Liver (tissue), 9 donors: Measurements from ENCODE around the gene DCAF5. TPM values are rescaled to one million over a fixed set of nuclear protein-coding genes. Genes with fewer than 3 reads are reported as not detected.

ENCODE experiments used
- DNase-seq: peaks from one replicate; pipeline ENCODE4 v3.0.0-alpha.2; 2017; ENCODE audit warnings: low spot score
- H3K27ac ChIP-seq, 2 donors: one replicate each; pipeline ENCODE4 v1.7.0; 2013; ENCODE audit warnings: inconsistent platforms in 2 of 2, low read length in 2 of 2, control low read depth in 1 of 2, low read depth in 1 of 2, mild to moderate bottlenecking in 1 of 2
- H3K27me3 ChIP-seq, 4 donors: one replicate each; pipeline versions ENCODE4 v1.6.1 to v1.7.0; 2013; ENCODE audit warnings: low read length in 3 of 4, inconsistent platforms in 1 of 4, mild to moderate bottlenecking in 1 of 4, moderate library complexity in 1 of 4; ENCODE audit not compliant: control insufficient read depth in 4 of 4, insufficient read depth in 4 of 4
- H3K36me3 ChIP-seq, 4 donors: one replicate each; pipeline versions ENCODE4 v1.6.1 to v1.7.0; 2013; ENCODE audit warnings: low read length in 3 of 4, mild to moderate bottlenecking in 3 of 4, low read depth in 1 of 4, moderate library complexity in 1 of 4; ENCODE audit not compliant: control insufficient read depth in 4 of 4, insufficient read depth in 3 of 4
- H3K4me1 ChIP-seq, 4 donors: one replicate each; pipeline versions ENCODE4 v1.6.1 to v1.7.0; 2013; ENCODE audit warnings: low read length in 3 of 4, mild to moderate bottlenecking in 3 of 4, moderate library complexity in 1 of 4; ENCODE audit not compliant: control insufficient read depth in 4 of 4, insufficient read depth in 4 of 4
- H3K4me3 ChIP-seq, 3 donors: one replicate each; pipeline versions ENCODE4 v1.6.1 to v1.7.0; 2013; ENCODE audit warnings: low read length in 3 of 3, control low read depth in 1 of 3, low read depth in 1 of 3, mild to moderate bottlenecking in 1 of 3
- H3K9ac ChIP-seq, 2 donors: one replicate each; pipeline ENCODE4 v1.7.0; 2013; ENCODE audit warnings: low read length in 2 of 2, mild to moderate bottlenecking in 2 of 2, moderate library complexity in 2 of 2, control low read depth in 1 of 2, low read depth in 1 of 2
- H3K9me3 ChIP-seq, 4 donors: one replicate each; pipeline versions ENCODE4 v1.6.1 to v1.7.0; 2013; ENCODE audit warnings: low read length in 3 of 4; ENCODE audit not compliant: control insufficient read depth in 4 of 4
- EGR1 ChIP-seq, 2 donors: IDR thresholded peaks; 2 replicates each; pipeline ENCODE4 v1.6.1; 2016 to 2018; ENCODE audit warnings: antibody characterized with exemption in 2 of 2, low read depth in 2 of 2
- FOXA1 ChIP-seq: IDR thresholded peaks from 2 replicates; pipeline ENCODE4 v1.6.1; 2016; ENCODE audit warnings: antibody characterized with exemption
- FOXA2 ChIP-seq: IDR thresholded peaks from 2 replicates; pipeline ENCODE4 v1.6.1; 2016; ENCODE audit warnings: antibody characterized with exemption
- GABPA ChIP-seq, 2 donors: IDR thresholded peaks in 1 of 2; conservative IDR thresholded peaks in 1 of 2; 2 replicates each; pipeline ENCODE4 v1.6.1; 2016; ENCODE audit warnings: antibody characterized with exemption in 2 of 2, mild to moderate bottlenecking in 1 of 2, moderate library complexity in 1 of 2
- HNF4A ChIP-seq, 2 donors: conservative IDR thresholded peaks; 2 replicates each; pipeline ENCODE4 v1.6.1; 2016; ENCODE audit warnings: antibody characterized with exemption in 2 of 2, mild to moderate bottlenecking in 2 of 2
- HNF4G ChIP-seq: IDR thresholded peaks from 2 replicates; pipeline ENCODE4 v1.6.1; 2016; ENCODE audit warnings: antibody characterized with exemption
- JUND ChIP-seq, 2 donors: IDR thresholded peaks; 2 replicates each; pipeline ENCODE4 v1.6.1; 2016; ENCODE audit warnings: antibody characterized with exemption in 2 of 2
- NR2F2 ChIP-seq: IDR thresholded peaks from 2 replicates; pipeline ENCODE4 v1.6.1; 2016; ENCODE audit warnings: antibody characterized with exemption
- RAD21 ChIP-seq, 2 donors: IDR thresholded peaks; 2 replicates each; pipeline ENCODE4 v1.6.1; 2016; ENCODE audit warnings: antibody characterized with exemption in 2 of 2, mild to moderate bottlenecking in 2 of 2
- RXRA ChIP-seq, 2 donors: IDR thresholded peaks; 2 replicates each; pipeline ENCODE4 v1.6.1; 2017 to 2018; ENCODE audit warnings: antibody characterized with exemption in 2 of 2, mild to moderate bottlenecking in 1 of 2
- TAF1 ChIP-seq: conservative IDR thresholded peaks from 2 replicates; pipeline ENCODE4 v1.6.1; 2016; ENCODE audit warnings: antibody characterized with exemption, mild to moderate bottlenecking
- YY1 ChIP-seq: IDR thresholded peaks from 2 replicates; pipeline ENCODE4 v1.6.1; 2016; ENCODE audit warnings: antibody characterized with exemption, mild to moderate bottlenecking
- WGBS: extraction: QIAGEN DNeasy Blood & Tissue Kit; methylation state at CpG from one replicate; pipeline ENCODE4 v1.1.7; 2013; 5-methylcytosine and 5-hydroxymethylcytosine counted together
- polyA plus RNA-seq, 2 donors: library from polyadenylated mRNA; stranded (reverse) in 1 of 2; unstranded in 1 of 2; fragments of 200-250 nt in 1 of 2; fragments of >200 nt in 1 of 2; fragmentation: Nextera tagmentation in 1 of 2; extraction: Ambion mirVana in 1 of 2; gene quantifications; one replicate each; pipeline versions ENCODE4 v1.2.1 to v1.2.3, GENCODE V29; 2013 to 2015
- total RNA-seq, 2 donors: library from RNA; depleted of rRNA; stranded (reverse); fragments of >200 nt; gene quantifications; one replicate each; pipeline ENCODE4 v1.2.3, GENCODE V29; 2014
- TF ChIP-seq, protein P1 (sequence below): IDR thresholded peaks from 2 replicates; pipeline ENCODE4 v1.6.1; 2016; ENCODE audit warnings: antibody characterized with exemption, mild to moderate bottlenecking
- TF ChIP-seq, protein P2 (sequence below): IDR thresholded peaks from 2 replicates; pipeline ENCODE4 v1.6.1; 2016; ENCODE audit warnings: antibody characterized with exemption
- TF ChIP-seq, protein P3 (sequence below): IDR thresholded peaks from 2 replicates; pipeline ENCODE4 v1.6.1; 2016; ENCODE audit warnings: antibody characterized with exemption
- TF ChIP-seq, protein P4 (sequence below): IDR thresholded peaks from 2 replicates; pipeline ENCODE4 v1.6.1; 2016; ENCODE audit warnings: antibody characterized with exemption
- TF ChIP-seq, protein P5 (sequence below): fragments of 150-350 bp; IDR thresholded peaks from 2 replicates; pipeline ENCODE4 v1.5.1; 2017; ENCODE audit warnings: improper control_type of control experiment, low read depth, low read length; ENCODE audit not compliant: missing input control
- donor health status: healthy.
- donor health status: healthy.
- donor health status: healthy.
- donor health status: healthy.
- donor health status: healthy.

The DCAF5 gene
- total and polyA plus RNA-seq, 4 donors = 12.9 to 18.1 (median 14.5) TPM

DNA sequence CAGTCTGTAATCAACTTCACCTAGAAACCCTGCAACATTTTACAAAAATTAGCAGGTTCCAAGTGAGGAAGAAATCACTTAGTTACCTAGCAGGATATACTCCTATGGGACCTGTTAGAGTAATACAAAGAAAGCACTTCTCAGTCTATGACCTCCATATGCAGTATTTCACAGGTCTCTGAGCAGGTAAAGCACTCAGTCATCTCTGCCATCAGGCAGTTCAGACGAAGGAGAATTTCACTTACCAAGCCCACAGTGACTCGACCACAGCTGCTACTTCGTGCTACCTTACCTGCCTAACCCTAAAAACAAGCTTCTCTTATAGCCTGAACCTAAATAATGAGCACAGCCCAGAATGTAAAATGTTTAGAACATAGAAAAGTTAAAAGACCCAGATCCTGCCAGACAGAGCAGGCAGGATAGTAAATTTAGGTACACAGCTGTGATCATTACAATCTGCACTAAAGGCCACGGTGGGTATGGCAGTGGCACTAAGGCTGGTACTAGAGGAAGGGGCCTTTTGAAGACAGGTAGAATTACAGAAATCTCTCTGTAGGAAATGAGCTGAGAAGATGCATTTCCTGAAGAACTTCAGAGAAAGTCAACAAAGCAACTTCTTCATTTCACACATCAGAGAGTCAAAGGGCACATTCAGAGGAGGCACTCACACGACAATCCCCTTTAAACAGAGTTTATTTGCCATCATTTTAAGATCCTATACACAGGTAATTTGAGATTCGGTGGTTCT lies 35.7 kb downstream of the DCAF5 start (continued):
- TF ChIP-seq, protein P1, sequence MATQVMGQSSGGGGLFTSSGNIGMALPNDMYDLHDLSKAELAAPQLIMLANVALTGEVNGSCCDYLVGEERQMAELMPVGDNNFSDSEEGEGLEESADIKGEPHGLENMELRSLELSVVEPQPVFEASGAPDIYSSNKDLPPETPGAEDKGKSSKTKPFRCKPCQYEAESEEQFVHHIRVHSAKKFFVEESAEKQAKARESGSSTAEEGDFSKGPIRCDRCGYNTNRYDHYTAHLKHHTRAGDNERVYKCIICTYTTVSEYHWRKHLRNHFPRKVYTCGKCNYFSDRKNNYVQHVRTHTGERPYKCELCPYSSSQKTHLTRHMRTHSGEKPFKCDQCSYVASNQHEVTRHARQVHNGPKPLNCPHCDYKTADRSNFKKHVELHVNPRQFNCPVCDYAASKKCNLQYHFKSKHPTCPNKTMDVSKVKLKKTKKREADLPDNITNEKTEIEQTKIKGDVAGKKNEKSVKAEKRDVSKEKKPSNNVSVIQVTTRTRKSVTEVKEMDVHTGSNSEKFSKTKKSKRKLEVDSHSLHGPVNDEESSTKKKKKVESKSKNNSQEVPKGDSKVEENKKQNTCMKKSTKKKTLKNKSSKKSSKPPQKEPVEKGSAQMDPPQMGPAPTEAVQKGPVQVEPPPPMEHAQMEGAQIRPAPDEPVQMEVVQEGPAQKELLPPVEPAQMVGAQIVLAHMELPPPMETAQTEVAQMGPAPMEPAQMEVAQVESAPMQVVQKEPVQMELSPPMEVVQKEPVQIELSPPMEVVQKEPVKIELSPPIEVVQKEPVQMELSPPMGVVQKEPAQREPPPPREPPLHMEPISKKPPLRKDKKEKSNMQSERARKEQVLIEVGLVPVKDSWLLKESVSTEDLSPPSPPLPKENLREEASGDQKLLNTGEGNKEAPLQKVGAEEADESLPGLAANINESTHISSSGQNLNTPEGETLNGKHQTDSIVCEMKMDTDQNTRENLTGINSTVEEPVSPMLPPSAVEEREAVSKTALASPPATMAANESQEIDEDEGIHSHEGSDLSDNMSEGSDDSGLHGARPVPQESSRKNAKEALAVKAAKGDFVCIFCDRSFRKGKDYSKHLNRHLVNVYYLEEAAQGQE = no peak
- no peak for TF ChIP-seq RXRA (IDR thresholded peaks at IDR 0.05)
- no peak for TF ChIP-seq HNF4G
- TF ChIP-seq GABPA (IDR thresholded peaks at IDR 0.05 in 1 of 2, conservative IDR thresholded peaks at IDR 0.05 in 1 of 2) = no peak
- TF ChIP-seq, protein P2, sequence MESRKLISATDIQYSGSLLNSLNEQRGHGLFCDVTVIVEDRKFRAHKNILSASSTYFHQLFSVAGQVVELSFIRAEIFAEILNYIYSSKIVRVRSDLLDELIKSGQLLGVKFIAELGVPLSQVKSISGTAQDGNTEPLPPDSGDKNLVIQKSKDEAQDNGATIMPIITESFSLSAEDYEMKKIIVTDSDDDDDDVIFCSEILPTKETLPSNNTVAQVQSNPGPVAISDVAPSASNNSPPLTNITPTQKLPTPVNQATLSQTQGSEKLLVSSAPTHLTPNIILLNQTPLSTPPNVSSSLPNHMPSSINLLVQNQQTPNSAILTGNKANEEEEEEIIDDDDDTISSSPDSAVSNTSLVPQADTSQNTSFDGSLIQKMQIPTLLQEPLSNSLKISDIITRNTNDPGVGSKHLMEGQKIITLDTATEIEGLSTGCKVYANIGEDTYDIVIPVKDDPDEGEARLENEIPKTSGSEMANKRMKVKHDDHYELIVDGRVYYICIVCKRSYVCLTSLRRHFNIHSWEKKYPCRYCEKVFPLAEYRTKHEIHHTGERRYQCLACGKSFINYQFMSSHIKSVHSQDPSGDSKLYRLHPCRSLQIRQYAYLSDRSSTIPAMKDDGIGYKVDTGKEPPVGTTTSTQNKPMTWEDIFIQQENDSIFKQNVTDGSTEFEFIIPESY = no peak

DNA sequence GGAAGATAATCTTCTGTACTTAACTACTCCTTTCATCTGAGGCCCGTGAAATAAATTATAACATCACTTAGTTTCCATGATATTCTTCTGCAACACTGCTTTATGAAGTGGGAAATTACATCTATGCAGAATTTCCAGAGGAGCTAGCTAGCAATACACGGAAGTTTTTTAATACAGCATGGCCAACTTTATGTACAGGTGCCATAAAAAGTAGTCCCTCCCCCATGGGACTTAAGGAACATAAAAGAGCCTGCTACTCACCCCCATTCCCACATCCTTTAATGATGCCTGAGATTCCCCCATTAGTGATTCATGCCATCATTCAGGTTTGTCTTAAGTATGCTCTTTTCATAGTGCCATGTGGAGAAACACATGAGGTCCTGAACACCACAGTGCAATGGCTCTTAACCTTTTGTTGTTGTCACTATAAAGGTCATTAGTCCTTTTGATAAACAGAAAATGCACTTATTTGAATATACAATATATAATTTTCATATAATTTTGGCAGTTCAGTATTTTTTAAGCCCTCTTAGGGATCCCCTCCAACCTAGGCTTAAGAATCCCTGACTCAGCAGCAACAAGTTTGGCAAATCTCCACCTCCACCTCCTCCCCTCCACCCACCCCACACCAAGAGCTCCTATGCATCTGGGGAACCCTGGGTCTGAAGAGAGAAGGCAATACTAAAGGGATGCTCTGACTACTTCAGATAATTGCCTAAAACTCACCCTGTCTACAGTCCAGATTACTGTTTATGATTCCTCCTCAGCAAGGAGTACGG lies 37.3 kb downstream of the DCAF5 start:
- no peak for DNase-seq
- Histone ChIP-seq H3K27ac (no peak overlapping the region), H3K9ac (no peak overlapping the region), H3K4me3 (no peak overlapping the region), H3K4me1 (no peaks in the 10 kb centered on the region), H3K36me3 (peaks cover 7 to 54% (median 43%) of the 10 kb centered on the region in 4 donors), H3K9me3 (no peaks in the 10 kb centered on the region), H3K27me3 (no peaks in the 10 kb centered on the region)
- WGBS = 89% methylated on average over 3 of the region's 3 CpGs
- TF ChIP-seq, protein P3, sequence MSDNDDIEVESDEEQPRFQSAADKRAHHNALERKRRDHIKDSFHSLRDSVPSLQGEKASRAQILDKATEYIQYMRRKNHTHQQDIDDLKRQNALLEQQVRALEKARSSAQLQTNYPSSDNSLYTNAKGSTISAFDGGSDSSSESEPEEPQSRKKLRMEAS = no peak

DNA sequence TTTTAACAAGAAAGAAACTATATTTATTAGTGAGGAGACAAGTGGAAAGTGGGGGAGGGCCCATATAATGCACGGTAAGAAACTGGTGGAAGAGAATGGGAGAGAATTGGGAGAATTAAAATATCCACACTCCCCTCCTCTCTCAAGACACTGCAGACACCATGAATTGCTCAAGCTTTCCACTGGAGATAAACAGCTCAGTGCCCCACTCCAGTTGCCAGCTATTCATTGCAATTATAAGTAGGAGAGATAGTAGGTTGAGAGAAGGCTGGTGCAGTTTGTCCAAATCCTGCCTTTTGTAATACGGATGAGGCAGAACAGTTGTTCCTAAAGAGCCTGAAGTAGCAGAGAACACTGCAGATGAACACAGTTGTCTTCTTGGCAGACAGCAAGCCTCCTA lies 38.2 kb downstream of the DCAF5 start:
- Histone ChIP-seq H3K9me3 (no peaks in the 10 kb centered on the region), H3K9ac (no peak overlapping the region), H3K27me3 (no peaks in the 10 kb centered on the region), H3K27ac (no peak overlapping the region), H3K36me3 (peaks cover 7 to 55% (median 45%) of the 10 kb centered on the region in 4 donors), H3K4me3 (no peak overlapping the region), H3K4me1 (no peaks in the 10 kb centered on the region)
- DNase-seq = no peak
- 93% methylated on average over 2 of the region's 2 CpGs for WGBS
- TF ChIP-seq, protein P4, sequence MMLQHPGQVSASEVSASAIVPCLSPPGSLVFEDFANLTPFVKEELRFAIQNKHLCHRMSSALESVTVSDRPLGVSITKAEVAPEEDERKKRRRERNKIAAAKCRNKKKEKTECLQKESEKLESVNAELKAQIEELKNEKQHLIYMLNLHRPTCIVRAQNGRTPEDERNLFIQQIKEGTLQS = no peak
- TF ChIP-seq, protein P1 = no peak
- TF ChIP-seq HNF4A (conservative IDR thresholded peaks at IDR 0.05) (no peak), EGR1 (IDR thresholded peaks at IDR 0.05; ENCODE audit: low read depth in 2 of 2) (no peak), RAD21 (IDR thresholded peaks at IDR 0.05) (no peak), NR2F2 (no peak), TAF1 (no peak), FOXA2 (no peak), FOXA1 (no peak), YY1 (no peak), JUND (IDR thresholded peaks at IDR 0.05) (no peak)
- TF ChIP-seq, protein P3 = no peak
- TF ChIP-seq, protein P5, sequence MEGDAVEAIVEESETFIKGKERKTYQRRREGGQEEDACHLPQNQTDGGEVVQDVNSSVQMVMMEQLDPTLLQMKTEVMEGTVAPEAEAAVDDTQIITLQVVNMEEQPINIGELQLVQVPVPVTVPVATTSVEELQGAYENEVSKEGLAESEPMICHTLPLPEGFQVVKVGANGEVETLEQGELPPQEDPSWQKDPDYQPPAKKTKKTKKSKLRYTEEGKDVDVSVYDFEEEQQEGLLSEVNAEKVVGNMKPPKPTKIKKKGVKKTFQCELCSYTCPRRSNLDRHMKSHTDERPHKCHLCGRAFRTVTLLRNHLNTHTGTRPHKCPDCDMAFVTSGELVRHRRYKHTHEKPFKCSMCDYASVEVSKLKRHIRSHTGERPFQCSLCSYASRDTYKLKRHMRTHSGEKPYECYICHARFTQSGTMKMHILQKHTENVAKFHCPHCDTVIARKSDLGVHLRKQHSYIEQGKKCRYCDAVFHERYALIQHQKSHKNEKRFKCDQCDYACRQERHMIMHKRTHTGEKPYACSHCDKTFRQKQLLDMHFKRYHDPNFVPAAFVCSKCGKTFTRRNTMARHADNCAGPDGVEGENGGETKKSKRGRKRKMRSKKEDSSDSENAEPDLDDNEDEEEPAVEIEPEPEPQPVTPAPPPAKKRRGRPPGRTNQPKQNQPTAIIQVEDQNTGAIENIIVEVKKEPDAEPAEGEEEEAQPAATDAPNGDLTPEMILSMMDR = no peak
